K562 (cell line): Measurements from ENCODE around the gene TMOD3.

Source experiments
- NCOA1 ChIP-seq: fragments of 450-650 bp; IDR thresholded peaks from 2 replicates; pipeline ENCODE4 v1.6.1; 2016; ENCODE audit warnings: low read depth
- POLR2A ChIP-seq: fragments of 450-650 bp; conservative IDR thresholded peaks from 2 replicates; pipeline ENCODE4 v1.6.1; 2016
- TCF7L2 ChIP-seq: fragments of 150-350 bp; IDR thresholded peaks from 2 replicates; pipeline ENCODE4 v1.6.1; 2016; ENCODE audit warnings: low read depth, mild to moderate bottlenecking, low read length, moderate library complexity
- ZNF830 ChIP-seq: fragments of 250-450 bp; sonication (Bioruptor Pico); IDR thresholded peaks from 2 replicates; pipeline ENCODE4 v1.5.0; 2021; ENCODE audit warnings: mild to moderate bottlenecking
- TF ChIP-seq, protein P1 (sequence below): fragments of 450-650 bp; IDR thresholded peaks from 2 replicates; pipeline ENCODE4 v1.6.1; 2014; ENCODE audit warnings: low read depth, mild to moderate bottlenecking, moderate library complexity, borderline replicate concordance
- TF ChIP-seq, protein P2 (sequence below), 3 experiments: IDR thresholded peaks in 2 of 3; conservative IDR thresholded peaks in 1 of 3; 2 replicates each; pipeline ENCODE4 v1.5.1; 2011 to 2012; ENCODE audit warnings: low read length in 3 of 3, mild to moderate bottlenecking in 3 of 3, control low read depth in 2 of 3, improper control_type of control experiment in 1 of 3, inconsistent platforms in 1 of 3, low read depth in 1 of 3, mixed read lengths in 1 of 3, moderate library complexity in 1 of 3; ENCODE audit not compliant: insufficient read depth in 2 of 3

DNA sequence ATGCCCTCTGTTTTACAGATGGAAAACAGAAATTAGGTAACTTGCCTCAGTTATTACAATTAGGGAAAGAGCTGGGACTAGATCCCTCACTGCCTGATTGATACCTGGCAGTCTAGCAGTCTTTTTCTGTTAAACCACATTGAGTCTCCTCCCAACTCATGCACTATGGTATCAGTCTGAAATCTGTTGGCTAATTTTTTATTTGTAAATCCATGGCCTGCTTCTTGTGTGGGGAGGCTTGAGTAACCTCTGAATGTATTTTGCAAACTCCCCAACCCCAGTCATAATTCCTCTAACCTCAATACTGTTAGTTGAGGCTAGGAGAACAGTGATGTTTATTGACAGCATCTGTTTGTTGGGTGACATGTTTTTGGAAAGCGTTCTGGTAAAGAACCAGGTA lies 35.9 kb downstream of the TMOD3 start:
- TF ChIP-seq TCF7L2 (no peak), POLR2A (no peak), ZNF830 (no peak), NCOA1 (no peak)
- TF ChIP-seq, protein P1, sequence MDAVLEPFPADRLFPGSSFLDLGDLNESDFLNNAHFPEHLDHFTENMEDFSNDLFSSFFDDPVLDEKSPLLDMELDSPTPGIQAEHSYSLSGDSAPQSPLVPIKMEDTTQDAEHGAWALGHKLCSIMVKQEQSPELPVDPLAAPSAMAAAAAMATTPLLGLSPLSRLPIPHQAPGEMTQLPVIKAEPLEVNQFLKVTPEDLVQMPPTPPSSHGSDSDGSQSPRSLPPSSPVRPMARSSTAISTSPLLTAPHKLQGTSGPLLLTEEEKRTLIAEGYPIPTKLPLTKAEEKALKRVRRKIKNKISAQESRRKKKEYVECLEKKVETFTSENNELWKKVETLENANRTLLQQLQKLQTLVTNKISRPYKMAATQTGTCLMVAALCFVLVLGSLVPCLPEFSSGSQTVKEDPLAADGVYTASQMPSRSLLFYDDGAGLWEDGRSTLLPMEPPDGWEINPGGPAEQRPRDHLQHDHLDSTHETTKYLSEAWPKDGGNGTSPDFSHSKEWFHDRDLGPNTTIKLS = no peak
- TF ChIP-seq, protein P2, sequence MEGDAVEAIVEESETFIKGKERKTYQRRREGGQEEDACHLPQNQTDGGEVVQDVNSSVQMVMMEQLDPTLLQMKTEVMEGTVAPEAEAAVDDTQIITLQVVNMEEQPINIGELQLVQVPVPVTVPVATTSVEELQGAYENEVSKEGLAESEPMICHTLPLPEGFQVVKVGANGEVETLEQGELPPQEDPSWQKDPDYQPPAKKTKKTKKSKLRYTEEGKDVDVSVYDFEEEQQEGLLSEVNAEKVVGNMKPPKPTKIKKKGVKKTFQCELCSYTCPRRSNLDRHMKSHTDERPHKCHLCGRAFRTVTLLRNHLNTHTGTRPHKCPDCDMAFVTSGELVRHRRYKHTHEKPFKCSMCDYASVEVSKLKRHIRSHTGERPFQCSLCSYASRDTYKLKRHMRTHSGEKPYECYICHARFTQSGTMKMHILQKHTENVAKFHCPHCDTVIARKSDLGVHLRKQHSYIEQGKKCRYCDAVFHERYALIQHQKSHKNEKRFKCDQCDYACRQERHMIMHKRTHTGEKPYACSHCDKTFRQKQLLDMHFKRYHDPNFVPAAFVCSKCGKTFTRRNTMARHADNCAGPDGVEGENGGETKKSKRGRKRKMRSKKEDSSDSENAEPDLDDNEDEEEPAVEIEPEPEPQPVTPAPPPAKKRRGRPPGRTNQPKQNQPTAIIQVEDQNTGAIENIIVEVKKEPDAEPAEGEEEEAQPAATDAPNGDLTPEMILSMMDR (IDR thresholded peaks at IDR 0.05 in 2 of 3, conservative IDR thresholded peaks at IDR 0.05 in 1 of 3; ENCODE audit: insufficient read depth in 2 of 3, low read depth in 1 of 3, low read length in 3 of 3) = no peak
